A673 (cell line): Measurements from ENCODE around the gene SZRD1. TPM values are rescaled to one million over a fixed set of nuclear protein-coding genes. Genes with fewer than 3 reads are reported as not detected.
A peak's percentile ranks its signal among the peaks of the same experiment; 100 is the strongest.

Experiments used
- BruUV-seq: library from RNA; stranded (reverse); fragments of 400-500 nt; replicated peaks from 2 replicates; lab custom pipeline; 2021; lab: Mats Ljungman, UMichigan
- CTCF ChIA-PET: fragments of 300-600 bp; sonication (Branson Sonifier 250); formaldehyde crosslinking; loops from one replicate; lab custom pipeline; 2022; ENCODE audit warnings: antibody characterized with exemption; lab: Charles Lee
- POLR2A ChIA-PET: fragments of 300-600 bp; sonication (Branson Sonifier 250); formaldehyde crosslinking; loops from one replicate; lab custom pipeline; 2022; ENCODE audit warnings: antibody characterized with exemption; ENCODE audit not compliant: low non-redundant PET; lab: Charles Lee
- DNase-seq: peaks from one replicate; pipeline ENCODE4 v3.0.0-alpha.2; 2015; ENCODE audit warnings: low spot score
- H3K27ac ChIP-seq: fragments of 200-600 bp; sonication (generic); 2 replicates; pipeline ENCODE4 v1.5.1; 2016; ENCODE audit warnings: mixed run types, low read depth, mild to moderate bottlenecking, mixed read lengths, antibody characterized with exemption, low read length; ENCODE audit not compliant: poor library complexity, severe bottlenecking
- H3K27me3 ChIP-seq: fragments of 200-600 bp; sonication (generic); replicated peaks from 2 replicates; pipeline ENCODE4 v1.6.1; 2017; ENCODE audit warnings: mixed run types, low read depth, mild to moderate bottlenecking, mixed read lengths, antibody characterized with exemption, low read length; ENCODE audit not compliant: insufficient read depth, poor library complexity
- H3K36me3 ChIP-seq: fragments of 200-600 bp; sonication (generic); 2 replicates; pipeline ENCODE4 v1.6.1; 2016; ENCODE audit warnings: mixed run types, mild to moderate bottlenecking, mixed read lengths, antibody characterized with exemption, low read length; ENCODE audit not compliant: insufficient read depth, poor library complexity, severe bottlenecking
- H3K4me1 ChIP-seq: fragments of 200-600 bp; sonication (generic); 2 replicates; pipeline ENCODE4 v1.6.1; 2017; ENCODE audit warnings: mixed run types, mild to moderate bottlenecking, mixed read lengths, antibody characterized with exemption, low read length; ENCODE audit not compliant: insufficient read depth, poor library complexity, severe bottlenecking
- H3K4me3 ChIP-seq: fragments of 200-600 bp; sonication (generic); 2 replicates; pipeline ENCODE4 v1.5.1; 2016; ENCODE audit warnings: low read depth, mixed run types, mild to moderate bottlenecking, mixed read lengths, low read length; ENCODE audit not compliant: poor library complexity, severe bottlenecking
- H3K9me3 ChIP-seq: fragments of 200-600 bp; sonication (generic); 2 replicates; pipeline ENCODE4 v1.6.1; 2016; ENCODE audit warnings: mixed run types, low read depth, mild to moderate bottlenecking, mixed read lengths, antibody characterized with exemption, low read length; ENCODE audit not compliant: poor library complexity, severe bottlenecking
- CTCF ChIP-seq: fragments of 300-800, 200-600 bp; sonication (generic); conservative IDR thresholded peaks from 2 replicates; pipeline ENCODE4 v1.5.1; 2017; ENCODE audit warnings: low read depth, mild to moderate bottlenecking, antibody characterized with exemption, low read length, moderate library complexity, mixed read lengths
- EZH2 ChIP-seq: fragments of 200-600 bp; sonication (generic); IDR thresholded peaks from 2 replicates; pipeline ENCODE4 v1.6.1; 2017; ENCODE audit warnings: borderline replicate concordance, low read depth, mild to moderate bottlenecking, mixed read lengths, antibody characterized with exemption, low read length; ENCODE audit not compliant: poor library complexity, severe bottlenecking
- intact Hi-C: fragments of 100-400 bp; cut with micrococcal nuclease; formaldehyde crosslinking; loops from one replicate; pipeline ENCODE4 v1.10.0; 2022; ENCODE audit not compliant: unreplicated experiment
- total RNA-seq: library from RNA; stranded (reverse); gene quantifications from 2 replicates; pipeline ENCODE4 v1.2.3, GENCODE V29; 2021

The SZRD1 gene
- total RNA-seq, 1 experiment from 2014 or later, result 187 TPM

GRCh38 chr1:16351994-16352841 is 14.8 kb upstream of the SZRD1 start, which contains the start of gene FBXO42:
FBXO42 (minus strand) TSS chr1:16352480; CDS start chr1:16315418, 37,062 bp downstream.
- CTCF ChIA-PET, result interaction anchor here (0.6 to 1.6 kb wide), 2 partner anchors 11 to 600 kb away, joined by 3 to 14 read pairs; no protein-coding TSS in a partner anchor

DNA sequence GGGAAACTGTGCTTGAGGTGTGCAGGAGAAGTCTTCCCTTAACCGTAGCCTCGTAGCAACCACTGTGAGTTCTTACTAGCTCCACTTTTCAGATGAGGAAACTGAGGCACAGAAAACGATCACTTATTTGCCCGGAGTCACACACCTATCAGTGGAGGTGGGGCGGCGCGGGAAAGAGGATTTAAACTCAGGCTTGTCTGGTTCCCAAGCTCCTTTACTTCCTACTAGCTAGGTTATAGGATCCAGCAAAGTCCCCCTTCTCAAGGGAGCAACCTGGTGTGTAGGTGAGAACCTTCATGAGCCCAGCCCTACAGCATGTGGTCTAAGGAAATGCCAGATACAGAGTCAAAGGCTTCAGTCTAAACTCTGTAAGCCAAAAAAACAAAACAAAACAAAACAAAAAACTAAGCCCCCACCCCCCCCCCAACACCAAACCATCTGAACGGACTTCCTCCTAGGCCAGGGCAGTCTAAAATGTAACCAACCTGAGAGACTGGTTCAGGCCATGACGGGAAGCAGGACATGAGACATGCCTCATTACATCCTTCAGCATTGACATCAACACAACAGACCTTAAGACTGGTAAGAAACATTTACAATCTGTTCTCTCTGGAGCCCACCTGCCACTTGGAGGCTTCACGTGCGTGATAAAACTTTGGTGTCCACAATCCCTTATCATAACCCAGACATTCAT is 14.1 kb upstream of the SZRD1 start:
- ChIA-PET CTCF (interaction anchor here (1.6 kb wide), 1 partner anchor 10 kb away, joined by 14 read pairs; no protein-coding TSS in a partner anchor), POLR2A (no interaction called here)
- no TSS peak for BruUV-seq
- H3K4me3 ChIP-seq, result peak overlapping the region; percentile 64
- no peaks in the 10 kb centered on the region for H3K27me3 ChIP-seq
- peak overlapping the region; percentile 88 for H3K27ac ChIP-seq
- DNase-seq, result no peak
- H3K9me3 ChIP-seq, result no peaks in the 10 kb centered on the region
- H3K4me1 ChIP-seq, result peaks cover 11% of the 10 kb centered on the region
- intact Hi-C loops, result no loop called here
- TF ChIP-seq EZH2, result no peak
- TF ChIP-seq CTCF, result no peak
- H3K36me3 ChIP-seq, result no peaks in the 10 kb centered on the region

More at GRCh38 chr1:16351994-16352841, 14.8 kb upstream of the SZRD1 start, which contains the start of gene FBXO42:
- H3K27ac ChIP-seq, result peak within 1 kb of the TSS; percentile 88
- no peaks in the 10 kb centered on the region for H3K9me3 ChIP-seq
- POLR2A ChIA-PET, result no interaction called here
- intact Hi-C loops, result no loop called here
- peak; percentile 95 for DNase-seq
- peak; percentile 42; the same call in 1 of the 2 replicates for TF ChIP-seq CTCF
- TF ChIP-seq EZH2, result no peak
- H3K27me3 ChIP-seq, result no peaks in the 10 kb centered on the region
- H3K4me3 ChIP-seq, result peak within 1 kb of the TSS; percentile 64
- H3K4me1 ChIP-seq, result peaks cover 11% of the 10 kb centered on the region
- no TSS peak for BruUV-seq
- no peaks in the 10 kb centered on the region for H3K36me3 ChIP-seq

DNA sequence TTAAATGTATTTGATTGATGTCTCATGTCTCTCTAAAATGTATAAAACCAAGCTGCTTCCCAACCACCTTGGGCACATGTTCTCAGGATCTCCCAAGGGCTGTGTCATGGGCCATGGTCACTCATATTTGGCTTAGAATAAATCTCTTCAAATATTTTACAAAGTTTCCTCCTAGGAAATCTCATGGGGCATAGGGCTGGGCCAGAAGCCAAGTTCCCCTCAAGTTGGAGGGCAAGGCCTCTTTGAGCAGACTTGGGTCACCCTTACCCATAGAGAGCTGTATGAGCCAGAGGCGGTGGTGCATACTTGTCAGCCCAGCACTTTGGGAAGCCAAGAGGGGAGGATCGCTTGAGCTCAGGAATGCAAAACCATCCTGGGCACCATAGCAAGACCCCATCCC is 12.4 kb upstream of the SZRD1 start:
- Histone ChIP-seq H3K9me3 (no peaks in the 10 kb centered on the region), H3K27me3 (no peaks in the 10 kb centered on the region), H3K36me3 (no peaks in the 10 kb centered on the region), H3K4me3 (no peak overlapping the region), H3K4me1 (peaks cover 11% of the 10 kb centered on the region), H3K27ac (no peak overlapping the region)
- TF ChIP-seq CTCF, result no peak
- no peak for TF ChIP-seq EZH2
- intact Hi-C loops, result no loop called here
- ChIA-PET POLR2A (no interaction called here), CTCF (interaction anchor here (0.6 kb wide), 1 partner anchor 883 kb away, joined by 4 read pairs; no protein-coding TSS in a partner anchor)
- BruUV-seq, result no TSS peak
- no peak for DNase-seq
